SK-N-SH (cell line): ENCODE results near the gene GIT2. TPM values are rescaled to one million over a fixed set of nuclear protein-coding genes. Genes with fewer than 3 reads are reported as not detected.

Experiments
- CTCF ChIA-PET: fragments of 300-600, 350-600 bp; formaldehyde crosslinking; extraction: SDS; loops from one replicate; lab custom pipeline; 2021; lab: Yijun Ruan, JAX
- POLR2A ChIA-PET: fragments of 350-600 bp; sonication (Branson Sonifier 250); formaldehyde crosslinking; extraction: SDS; loops from one replicate; lab custom pipeline; 2020; ENCODE audit warnings: antibody characterized with exemption, inconsistent platforms; lab: Yijun Ruan, JAX
- DNase-seq: peaks from one replicate; pipeline ENCODE4 v3.0.0; 2012
- H2AFZ ChIP-seq: fragments of 200-600 bp; sonication (generic); 2 replicates; pipeline ENCODE4 v1.8.1; 2016; ENCODE audit warnings: antibody characterized with exemption, mild to moderate bottlenecking, low read depth
- H3F3A ChIP-seq: fragments of 200-600 bp; sonication (generic); replicated peaks from 2 replicates; pipeline ENCODE3; 2016; ENCODE audit warnings: antibody characterized with exemption, mild to moderate bottlenecking; ENCODE audit not compliant: insufficient read depth
- H3K27ac ChIP-seq, 2 experiments: fragments of 200-500 bp in 1 of 2; fragments of 200-600 bp in 1 of 2; sonication (Bioruptor generic) in 1 of 2; sonication (generic), shearing (Covaris generic) in 1 of 2; 2 replicates each; pipeline versions ENCODE4 v1.5.1 to v1.6.1; 2014 to 2016; ENCODE audit warnings: low read depth in 2 of 2, inconsistent platforms in 1 of 2, low read length in 1 of 2, mild to moderate bottlenecking in 1 of 2, mixed read lengths in 1 of 2
- H3K27me3 ChIP-seq: fragments of 200-600 bp; sonication (generic), shearing (Covaris generic); 2 replicates; pipeline ENCODE4 v1.6.1; 2016; ENCODE audit warnings: mixed run types; ENCODE audit not compliant: insufficient read depth
- H3K36me3 ChIP-seq, 2 experiments: fragments of 200-500 bp in 1 of 2; fragments of 200-600 bp in 1 of 2; sonication (Bioruptor generic) in 1 of 2; sonication (generic) in 1 of 2; replicated peaks in 1 of 2; 2 replicates each; pipeline versions ENCODE3 to v1.5.1; 2014 to 2016; ENCODE audit warnings: low read length in 1 of 2, mild to moderate bottlenecking in 1 of 2; ENCODE audit not compliant: insufficient read depth in 2 of 2, control insufficient read depth in 1 of 2
- H3K4me1 ChIP-seq, 2 experiments: fragments of 200-500 bp in 1 of 2; fragments of 200-600 bp in 1 of 2; sonication (Bioruptor generic) in 1 of 2; sonication (generic), shearing (Covaris generic) in 1 of 2; 2 replicates each; pipeline versions ENCODE4 v1.5.1 to v1.6.1; 2014 to 2016; ENCODE audit warnings: low read depth in 1 of 2, low read length in 1 of 2, mixed run types in 1 of 2; ENCODE audit not compliant: insufficient read depth in 2 of 2, control insufficient read depth in 1 of 2
- H3K4me2 ChIP-seq: fragments of 200-600 bp; sonication (generic), shearing (Covaris generic); 2 replicates; pipeline ENCODE4 v1.6.1; 2017; ENCODE audit warnings: mixed run types
- H3K4me3 ChIP-seq, 2 experiments: fragments of 200-500 bp in 1 of 2; fragments of 200-600 bp in 1 of 2; sonication (Bioruptor generic) in 1 of 2; sonication (generic), shearing (Covaris generic) in 1 of 2; 2 replicates each; pipeline versions ENCODE4 v1.5.1 to v1.8.1; 2014 to 2016; ENCODE audit warnings: low read depth in 2 of 2, inconsistent platforms in 1 of 2, low read length in 1 of 2, mild to moderate bottlenecking in 1 of 2, mixed read lengths in 1 of 2, moderate library complexity in 1 of 2
- H3K79me2 ChIP-seq: fragments of 200-600 bp; sonication (generic); 2 replicates; pipeline ENCODE4 v1.8.1; 2017; ENCODE audit warnings: mild to moderate bottlenecking; ENCODE audit not compliant: insufficient read depth
- H3K9ac ChIP-seq: fragments of 200-600 bp; sonication (generic); 2 replicates; pipeline ENCODE4 v1.6.1; 2017; ENCODE audit warnings: mixed run types
- H3K9me2 ChIP-seq: fragments of 200-600 bp; sonication (generic); 2 replicates; pipeline ENCODE4 v1.6.1; 2017; ENCODE audit warnings: mixed run types
- H3K9me3 ChIP-seq: fragments of 200-600 bp; sonication (generic); 2 replicates; pipeline ENCODE4 v1.6.1; 2017; ENCODE audit warnings: mixed run types, mild to moderate bottlenecking, moderate library complexity
- H4K20me1 ChIP-seq: fragments of 200-600 bp; sonication (generic); 2 replicates; pipeline ENCODE4 v1.6.1; 2017; ENCODE audit warnings: mild to moderate bottlenecking, mixed run types; ENCODE audit not compliant: insufficient read depth
- CHD2 ChIP-seq: fragments of 150-350 bp; IDR thresholded peaks from 2 replicates; pipeline ENCODE4 v1.6.1; 2018; ENCODE audit warnings: low read length; ENCODE audit not compliant: partially characterized antibody
- ELF1 ChIP-seq: IDR thresholded peaks from 2 replicates; pipeline ENCODE4 v1.4.0; 2012
- FOSL2 ChIP-seq: IDR thresholded peaks from 2 replicates; pipeline ENCODE4 v1.4.0; 2012; ENCODE audit warnings: low read depth, mild to moderate bottlenecking, moderate library complexity, borderline replicate concordance
- GABPA ChIP-seq: IDR thresholded peaks from 2 replicates; pipeline ENCODE4 v1.4.0; 2012; ENCODE audit warnings: low read depth, mild to moderate bottlenecking
- JUND ChIP-seq: IDR thresholded peaks from 2 replicates; pipeline ENCODE4 v1.4.0; 2012
- MEF2A ChIP-seq: IDR thresholded peaks from 2 replicates; pipeline ENCODE4 v1.4.0; 2012; ENCODE audit warnings: low read depth, borderline replicate concordance
- NRF1 ChIP-seq: IDR thresholded peaks from 2 replicates; pipeline ENCODE4 v1.6.1; 2012; ENCODE audit warnings: low read depth, mild to moderate bottlenecking, low read length
- POLR2AphosphoS5 ChIP-seq: IDR thresholded peaks from 2 replicates; pipeline ENCODE4 v1.6.1; 2012; ENCODE audit warnings: low read depth, low read length
- RCOR1 ChIP-seq: fragments of 150-350 bp; IDR thresholded peaks from 2 replicates; pipeline ENCODE4 v1.6.1; 2017; ENCODE audit warnings: antibody characterized with exemption, low read length
- RFX5 ChIP-seq: IDR thresholded peaks from 2 replicates; pipeline ENCODE4 v1.6.1; 2012; ENCODE audit warnings: mild to moderate bottlenecking, improper control_type of control experiment, low read length
- RXRA ChIP-seq: IDR thresholded peaks from 2 replicates; pipeline ENCODE4 v1.4.0; 2012; ENCODE audit warnings: low read depth, mild to moderate bottlenecking, borderline replicate concordance
- TAF1 ChIP-seq: IDR thresholded peaks from 2 replicates; pipeline ENCODE4 v1.6.1; 2012; ENCODE audit warnings: low read depth, mild to moderate bottlenecking, low read length, moderate library complexity, borderline replicate concordance
- TCF12 ChIP-seq: IDR thresholded peaks from 2 replicates; pipeline ENCODE4 v1.4.0; 2012
- WGBS: methylation state at CpG from one replicate; pipeline ENCODE4 v1.1.6; 2017; ENCODE audit warnings: low lambda C conversion rate; 5-methylcytosine and 5-hydroxymethylcytosine counted together
- polyA plus RNA-seq, 3 experiments: library from polyadenylated mRNA; depleted of rRNA; stranded (reverse); fragments of >200 nt; gene quantifications; 2 replicates each; pipeline ENCODE4 v1.2.3, GENCODE V29; 2012
- TF ChIP-seq, protein P1 (sequence below): IDR thresholded peaks from 2 replicates; pipeline ENCODE4; 2012
- TF ChIP-seq, protein P2 (sequence below): IDR thresholded peaks from 2 replicates; pipeline ENCODE4 v1.6.1; 2012; ENCODE audit warnings: mild to moderate bottlenecking, low read depth, low read length, moderate library complexity

The GIT2 gene
- polyA plus RNA-seq, 1 of the 3 experiments (the other 2 are of a cell fraction), result 21.2 TPM

DNA sequence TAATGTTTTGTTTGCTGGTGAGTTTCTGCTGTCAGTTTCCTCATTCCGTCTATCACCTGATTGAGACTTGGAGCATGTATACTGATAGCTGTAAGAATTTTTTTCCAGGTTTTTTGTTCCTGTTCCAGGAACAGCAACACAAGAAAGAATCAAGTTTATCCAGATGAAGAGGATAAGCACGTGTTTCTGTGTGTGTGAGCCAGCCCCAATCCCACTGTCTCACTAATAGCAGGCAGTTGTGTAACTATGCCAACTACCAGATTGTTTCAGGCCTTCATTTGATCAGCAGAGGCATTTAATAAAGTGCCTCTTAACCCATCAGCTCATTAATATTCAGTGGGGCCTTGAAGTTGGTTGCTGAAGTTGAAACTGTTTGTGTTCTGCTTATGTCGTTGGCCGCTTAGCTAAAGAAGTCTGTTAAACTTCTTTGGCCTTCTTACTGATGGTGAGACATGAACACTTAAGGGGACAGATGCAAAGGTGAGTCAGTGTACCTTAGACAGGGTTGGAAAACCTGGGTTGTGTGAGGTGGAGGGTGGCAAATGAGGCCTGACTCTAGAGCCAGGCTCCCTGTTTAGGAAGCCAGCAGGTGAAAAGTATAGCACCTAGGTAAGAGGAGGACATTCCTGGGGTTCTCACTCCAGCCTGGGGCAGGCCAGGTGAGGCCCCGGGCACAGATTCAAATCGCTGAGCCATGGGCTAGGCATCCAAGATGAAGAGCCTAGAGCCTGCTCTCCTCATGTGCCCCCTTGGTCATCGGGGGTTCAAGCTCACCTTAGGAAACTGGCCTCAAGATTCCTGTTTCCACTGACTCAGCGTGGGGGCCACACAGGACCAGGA is 6.7 kb upstream of the GIT2 start:
- DNase-seq, result no peak
- TF ChIP-seq RXRA, result no peak
- TF ChIP-seq RFX5, result no peak
- TF ChIP-seq MEF2A, result no peak
- TF ChIP-seq, protein P1, sequence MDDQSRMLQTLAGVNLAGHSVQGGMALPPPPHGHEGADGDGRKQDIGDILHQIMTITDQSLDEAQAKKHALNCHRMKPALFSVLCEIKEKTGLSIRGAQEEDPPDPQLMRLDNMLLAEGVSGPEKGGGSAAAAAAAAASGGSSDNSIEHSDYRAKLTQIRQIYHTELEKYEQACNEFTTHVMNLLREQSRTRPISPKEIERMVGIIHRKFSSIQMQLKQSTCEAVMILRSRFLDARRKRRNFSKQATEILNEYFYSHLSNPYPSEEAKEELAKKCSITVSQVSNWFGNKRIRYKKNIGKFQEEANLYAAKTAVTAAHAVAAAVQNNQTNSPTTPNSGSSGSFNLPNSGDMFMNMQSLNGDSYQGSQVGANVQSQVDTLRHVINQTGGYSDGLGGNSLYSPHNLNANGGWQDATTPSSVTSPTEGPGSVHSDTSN, result no peak
- TF ChIP-seq ELF1, result no peak
- no peak for TF ChIP-seq TAF1
- TF ChIP-seq, protein P2, sequence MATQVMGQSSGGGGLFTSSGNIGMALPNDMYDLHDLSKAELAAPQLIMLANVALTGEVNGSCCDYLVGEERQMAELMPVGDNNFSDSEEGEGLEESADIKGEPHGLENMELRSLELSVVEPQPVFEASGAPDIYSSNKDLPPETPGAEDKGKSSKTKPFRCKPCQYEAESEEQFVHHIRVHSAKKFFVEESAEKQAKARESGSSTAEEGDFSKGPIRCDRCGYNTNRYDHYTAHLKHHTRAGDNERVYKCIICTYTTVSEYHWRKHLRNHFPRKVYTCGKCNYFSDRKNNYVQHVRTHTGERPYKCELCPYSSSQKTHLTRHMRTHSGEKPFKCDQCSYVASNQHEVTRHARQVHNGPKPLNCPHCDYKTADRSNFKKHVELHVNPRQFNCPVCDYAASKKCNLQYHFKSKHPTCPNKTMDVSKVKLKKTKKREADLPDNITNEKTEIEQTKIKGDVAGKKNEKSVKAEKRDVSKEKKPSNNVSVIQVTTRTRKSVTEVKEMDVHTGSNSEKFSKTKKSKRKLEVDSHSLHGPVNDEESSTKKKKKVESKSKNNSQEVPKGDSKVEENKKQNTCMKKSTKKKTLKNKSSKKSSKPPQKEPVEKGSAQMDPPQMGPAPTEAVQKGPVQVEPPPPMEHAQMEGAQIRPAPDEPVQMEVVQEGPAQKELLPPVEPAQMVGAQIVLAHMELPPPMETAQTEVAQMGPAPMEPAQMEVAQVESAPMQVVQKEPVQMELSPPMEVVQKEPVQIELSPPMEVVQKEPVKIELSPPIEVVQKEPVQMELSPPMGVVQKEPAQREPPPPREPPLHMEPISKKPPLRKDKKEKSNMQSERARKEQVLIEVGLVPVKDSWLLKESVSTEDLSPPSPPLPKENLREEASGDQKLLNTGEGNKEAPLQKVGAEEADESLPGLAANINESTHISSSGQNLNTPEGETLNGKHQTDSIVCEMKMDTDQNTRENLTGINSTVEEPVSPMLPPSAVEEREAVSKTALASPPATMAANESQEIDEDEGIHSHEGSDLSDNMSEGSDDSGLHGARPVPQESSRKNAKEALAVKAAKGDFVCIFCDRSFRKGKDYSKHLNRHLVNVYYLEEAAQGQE, result no peak
- TF ChIP-seq TCF12, result no peak
- TF ChIP-seq GABPA, result no peak
- TF ChIP-seq NRF1, result no peak
- TF ChIP-seq POLR2AphosphoS5, result no peak
- TF ChIP-seq CHD2, result no peak
- TF ChIP-seq FOSL2, result no peak
- no peak for TF ChIP-seq RCOR1
- no peak for TF ChIP-seq JUND
- TF ChIP-seq, all 33 proteins: peak for 0
- peaks cover 85% of the 10 kb centered on the region for H3K79me2 ChIP-seq

More for the DNA sequence above, 6.7 kb upstream of the GIT2 start:
- Histone ChIP-seq H3K27me3 (no peaks in the 10 kb centered on the region), H3K4me1 (peaks cover 16 to 23% of the 10 kb centered on the region in 2 experiments; a peak in 3 of 4 replicates), H4K20me1 (no peaks in the 10 kb centered on the region), H3K27ac (peak overlapping the region in 1 of 2 experiments; percentile 86; a peak in 2 of 4 replicates), H3K9me3 (no peaks in the 10 kb centered on the region), H3K4me2 (peak overlapping the region; percentile 83), H3K9ac (peak overlapping the region; percentile 24; the same call in 1 of the 2 replicates), H3K4me3 (no peak overlapping the region), H2AFZ (no peak overlapping the region), H3K9me2 (no peaks in the 10 kb centered on the region), H3F3A (peaks cover 7% of the 10 kb centered on the region), H3K36me3 (peaks cover 0 to 8% of the 10 kb centered on the region in 2 experiments)
- ChIA-PET CTCF (interaction anchor here (0.7 kb wide), 1 partner anchor 96 kb away, joined by 3 read pairs; no protein-coding TSS in a partner anchor), POLR2A (interaction anchor here (0.6 kb wide), 1 partner anchor 8 kb away, joined by 5 read pairs; no protein-coding TSS in a partner anchor)
- WGBS, result 81% methylated on average over 7 of the region's 8 CpGs
